HG03159 (cell line): ENCODE measurements around the gene IQCE.

Source experiments
- ATAC-seq: cut with Tn5 transposase; IDR thresholded peaks from one replicate; pipeline ENCODE4 v1.9.1; 2021; ENCODE audit warnings: mild to moderate bottlenecking, moderate library complexity; ENCODE audit not compliant: unreplicated experiment

IQCE gene

GRCh38 chr7:2558629-2559282 lies at the start of gene IQCE:
TSS of gene IQCE (plus strand) at chr7:2558979. CDS start at chr7:2559182, 203 bp downstream.
- ATAC-seq = peak; percentile 46

GRCh38 chr7:2509298-2509906 lies 49.4 kb upstream of the IQCE start:
- no peak for ATAC-seq

- no peak for ATAC-seq
These were observed 48.5 kb upstream of the IQCE start for GRCh38 chr7:2510130-2510776.

- peak; percentile 28 for ATAC-seq
These were observed 47.6 kb upstream of the IQCE start for GRCh38 chr7:2510909-2511768.

GRCh38 chr7:2511769-2512168 lies 47.0 kb upstream of the IQCE start:
- no peak for ATAC-seq

GRCh38 chr7:2512179-2512661 lies 46.6 kb upstream of the IQCE start:
- no peak for ATAC-seq

GRCh38 chr7:2512713-2513112 lies 46.1 kb upstream of the IQCE start:
- no peak for ATAC-seq

- ATAC-seq = no peak
These were observed 45.1 kb upstream of the IQCE start for GRCh38 chr7:2513702-2514101.

GRCh38 chr7:2514473-2515423 lies 44.0 kb upstream of the IQCE start:
- ATAC-seq = no peak

GRCh38 chr7:2515424-2516193 lies 43.2 kb upstream of the IQCE start:
- ATAC-seq = no peak

GRCh38 chr7:2516194-2516555 lies 42.6 kb upstream of the IQCE start:
- no peak for ATAC-seq

- no peak for ATAC-seq
These were observed 41.8 kb upstream of the IQCE start for GRCh38 chr7:2517026-2517425.

- ATAC-seq = no peak
These were observed 40.9 kb upstream of the IQCE start for GRCh38 chr7:2517678-2518507.

- ATAC-seq = no peak
These were observed 40.1 kb upstream of the IQCE start for GRCh38 chr7:2518737-2519118.

GRCh38 chr7:2519119-2519930 lies 39.5 kb upstream of the IQCE start, which contains the start of gene LFNG:
TSS of gene LFNG (plus strand) at chr7:2519774. CDS start at chr7:2519862, 88 bp downstream.
- ATAC-seq = peak; percentile 83

- ATAC-seq = no peak
These were observed 38.5 kb upstream of the IQCE start for GRCh38 chr7:2520131-2520760.

GRCh38 chr7:2520761-2521290 lies 38.0 kb upstream of the IQCE start:
- ATAC-seq = no peak
